GM23248 (cell line): ENCODE results near the gene ENOSF1. TPM values are rescaled to one million over a fixed set of nuclear protein-coding genes. Genes with fewer than 3 reads are reported as not detected.
"Not testable (repeated sequence)": the region's sequence is repeated elsewhere in the genome, so short reads cannot be mapped to it uniquely, and the experiment has no call there.

Source experiments
- DNase-seq: peaks from one replicate; pipeline ENCODE4 v3.0.0-alpha.2; 2015
- H2AFZ ChIP-seq: fragments of 200-600 bp; sonication (generic); 2 replicates; pipeline ENCODE4 v1.6.1; 2016; ENCODE audit warnings: antibody characterized with exemption
- H3F3A ChIP-seq: fragments of 200-600 bp; sonication (generic); 2 replicates; pipeline ENCODE4 v1.6.1; 2016; ENCODE audit warnings: mild to moderate bottlenecking, antibody characterized with exemption, mixed run types; ENCODE audit not compliant: insufficient read depth
- H3K27ac ChIP-seq: fragments of 200-600 bp; sonication (generic); 2 replicates; pipeline ENCODE4 v1.5.1; 2016; ENCODE audit warnings: mild to moderate bottlenecking
- H3K27me3 ChIP-seq: fragments of 200-600 bp; sonication (generic); replicated peaks from 2 replicates; pipeline ENCODE4 v1.6.1; 2016; ENCODE audit warnings: mild to moderate bottlenecking; ENCODE audit not compliant: insufficient read depth
- H3K36me3 ChIP-seq: fragments of 200-600 bp; sonication (generic); 2 replicates; pipeline ENCODE4 v1.6.1; 2016; ENCODE audit warnings: low read depth, mild to moderate bottlenecking
- H3K4me1 ChIP-seq: fragments of 200-600 bp; sonication (generic); 2 replicates; pipeline ENCODE4 v1.6.1; 2016; ENCODE audit warnings: mild to moderate bottlenecking; ENCODE audit not compliant: insufficient read depth
- H3K4me2 ChIP-seq: fragments of 200-600 bp; sonication (generic); one replicate; pipeline ENCODE4 v1.6.1; 2016; ENCODE audit warnings: mild to moderate bottlenecking; ENCODE audit not compliant: unreplicated experiment
- H3K4me3 ChIP-seq: fragments of 200-600 bp; sonication (generic); 2 replicates; pipeline ENCODE4 v1.5.1; 2016; ENCODE audit warnings: mild to moderate bottlenecking
- H3K79me2 ChIP-seq: fragments of 200-600 bp; sonication (generic); 2 replicates; pipeline ENCODE4 v1.6.1; 2016; ENCODE audit warnings: mild to moderate bottlenecking; ENCODE audit not compliant: insufficient read depth
- H3K9ac ChIP-seq: fragments of 200-600 bp; sonication (generic); 2 replicates; pipeline ENCODE4 v1.6.1; 2016; ENCODE audit warnings: mild to moderate bottlenecking
- H3K9me2 ChIP-seq: fragments of 200-600 bp; sonication (generic); 2 replicates; pipeline ENCODE4 v1.6.1; 2016; ENCODE audit warnings: mixed run types, mild to moderate bottlenecking, moderate library complexity; ENCODE audit not compliant: insufficient read depth
- H3K9me3 ChIP-seq: fragments of 200-600 bp; sonication (generic); one replicate; pipeline ENCODE4 v1.6.1; 2017; ENCODE audit warnings: low read depth
- H4K20me1 ChIP-seq: fragments of 200-600 bp; sonication (generic); 2 replicates; pipeline ENCODE4 v1.6.0; 2016; ENCODE audit not compliant: insufficient read depth
- EZH2 ChIP-seq: fragments of 200-600 bp; sonication (generic); IDR thresholded peaks from 2 replicates; pipeline ENCODE4 v1.6.1; 2018; ENCODE audit warnings: antibody characterized with exemption, mild to moderate bottlenecking; ENCODE audit not compliant: insufficient read depth, poor library complexity, severe bottlenecking
- EZH2phosphoT487 ChIP-seq: fragments of 200-600 bp; sonication (generic); IDR thresholded peaks from 2 replicates; pipeline ENCODE4 v1.6.1; 2018; ENCODE audit warnings: antibody characterized with exemption, moderate library complexity, mild to moderate bottlenecking, low read depth; ENCODE audit not compliant: insufficient read depth
- WGBS, 2 experiments: methylation state at CpG; one replicate each; pipeline ENCODE4 v1.1.6; 2015 to 2017; ENCODE audit warnings: low lambda C conversion rate in 2 of 2, low coverage in 1 of 2; ENCODE audit errors: missing lambda C conversion rate in 2 of 2; 5-methylcytosine and 5-hydroxymethylcytosine counted together
- in situ Hi-C: fragments of 300-500 bp; cut with MboI; formaldehyde crosslinking; loops from 2 replicates; pipeline ENCODE4 v1.15.0; 2020
- polyA plus RNA-seq: library from polyadenylated mRNA; unstranded; fragments of >200 nt; fragmentation: Nextera tagmentation; extraction: Ambion mirVana; gene quantifications from 2 replicates; pipeline ENCODE4 v1.2.1, GENCODE V29; 2016
- total RNA-seq: library from RNA; depleted of rRNA; stranded (reverse); fragments of >200 nt; shearing (Covaris generic); gene quantifications from 2 replicates; pipeline ENCODE4 v1.2.3, GENCODE V29; 2014; rRNA removed

Gene ENOSF1, protein sequence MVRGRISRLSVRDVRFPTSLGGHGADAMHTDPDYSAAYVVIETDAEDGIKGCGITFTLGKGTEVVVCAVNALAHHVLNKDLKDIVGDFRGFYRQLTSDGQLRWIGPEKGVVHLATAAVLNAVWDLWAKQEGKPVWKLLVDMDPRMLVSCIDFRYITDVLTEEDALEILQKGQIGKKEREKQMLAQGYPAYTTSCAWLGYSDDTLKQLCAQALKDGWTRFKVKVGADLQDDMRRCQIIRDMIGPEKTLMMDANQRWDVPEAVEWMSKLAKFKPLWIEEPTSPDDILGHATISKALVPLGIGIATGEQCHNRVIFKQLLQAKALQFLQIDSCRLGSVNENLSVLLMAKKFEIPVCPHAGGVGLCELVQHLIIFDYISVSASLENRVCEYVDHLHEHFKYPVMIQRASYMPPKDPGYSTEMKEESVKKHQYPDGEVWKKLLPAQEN
- total RNA-seq = 17.5 and 24.3 TPM in 2 replicates
- 18.0 and 20.0 TPM in 2 replicates for polyA plus RNA-seq

GRCh38 chr18:712401-713134, at the start of gene ENOSF1:
ENOSF1 (minus strand) TSS chr18:712630; CDS start chr18:712587, 43 bp downstream.
- peak; percentile 91 for DNase-seq
- WGBS, 2 experiments = 9 to 14% methylated on average over 60 to 80 of the region's 91 CpGs
- peak within 1 kb of the TSS; percentile 83 for H3K4me3 ChIP-seq
- H3K36me3 ChIP-seq = no peaks in the 10 kb centered on the region
- peak within 1 kb of the TSS; percentile 84 for H2AFZ ChIP-seq
- H3K27ac ChIP-seq = peak within 1 kb of the TSS; percentile 76
- TF ChIP-seq EZH2phosphoT487 (no peak), EZH2 (no peak)
- H3K4me1 ChIP-seq = peaks cover 20% of the 10 kb centered on the region
- peak within 1 kb of the TSS; percentile 97 for H3K4me2 ChIP-seq
- H4K20me1 ChIP-seq = no peaks in the 10 kb centered on the region
- no peaks in the 10 kb centered on the region for H3K27me3 ChIP-seq
- peaks cover 31% of the 10 kb centered on the region for H3F3A ChIP-seq
- in situ Hi-C loops = no loop called here
- peak within 1 kb of the TSS; percentile 95 for H3K9ac ChIP-seq
- H3K79me2 ChIP-seq = peaks cover 37% of the 10 kb centered on the region
- H3K9me2 ChIP-seq = no peaks in the 10 kb centered on the region
- H3K9me3 ChIP-seq = no peaks in the 10 kb centered on the region

DNA sequence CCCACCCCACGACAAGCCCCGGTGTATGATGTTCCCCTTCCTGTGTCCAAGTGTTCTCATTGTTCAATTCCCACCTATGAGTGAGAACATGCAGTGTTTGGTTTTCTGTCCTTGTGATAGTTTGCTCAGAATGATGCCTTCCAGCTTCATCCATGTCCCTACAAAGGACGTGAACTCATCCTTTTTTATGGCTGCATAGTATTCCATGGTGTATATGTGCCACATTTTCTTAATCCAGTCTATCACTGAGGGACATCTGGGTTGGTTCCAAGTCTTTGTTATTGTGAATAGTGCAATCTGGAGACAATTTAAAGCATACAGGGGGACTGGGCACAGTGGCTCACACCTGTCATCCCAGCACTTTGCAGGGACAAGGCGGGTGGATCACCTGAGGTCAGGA, 47.4 kb upstream of the ENOSF1 start:
- H3K9ac ChIP-seq, DNase-seq, H3K4me2 ChIP-seq, H3K27me3 ChIP-seq, H3K9me3 ChIP-seq, H3K27ac ChIP-seq, H2AFZ ChIP-seq, H3K4me3 ChIP-seq, H4K20me1 ChIP-seq, H3K9me2 ChIP-seq, H3F3A ChIP-seq, H3K4me1 ChIP-seq, in situ Hi-C loops: not testable (repeated sequence)
- Histone ChIP-seq H3K36me3 (peaks cover 13% of the 10 kb centered on the region; the same call in 1 of the 2 replicates), H3K79me2 (peaks cover 74% of the 10 kb centered on the region)
- 96 to 98% methylated on average over 4 of the region's 4 CpGs for WGBS, 2 experiments

DNA sequence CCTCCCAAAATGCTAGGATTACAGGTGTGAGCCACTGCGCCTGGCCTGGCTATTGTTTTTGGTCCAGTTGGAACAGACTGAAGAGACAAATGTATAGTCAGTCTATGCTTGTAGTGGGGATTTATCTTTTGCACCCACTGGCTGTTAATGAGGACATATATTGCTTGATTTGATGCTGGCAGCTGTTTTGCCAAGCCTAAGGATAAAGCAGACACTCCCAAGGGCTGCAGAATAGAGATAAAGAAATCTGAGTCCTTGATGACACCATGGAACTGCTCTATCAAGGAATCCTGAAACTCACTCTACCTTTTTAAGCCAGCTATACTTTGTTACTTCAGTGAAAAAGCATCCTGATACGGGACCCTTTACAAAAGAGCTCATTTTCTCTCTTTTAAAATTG, 43.1 kb upstream of the ENOSF1 start:
- TF ChIP-seq EZH2phosphoT487 (no peak), EZH2 (no peak)
- Histone ChIP-seq H3K4me1 (no peaks in the 10 kb centered on the region), H4K20me1 (0 out of 2 replicates have a peak, but pooled peaks cover 4% of the 10 kb centered on the region), H3K79me2 (peaks cover 36% of the 10 kb centered on the region), H3K9ac (no peak overlapping the region), H3K36me3 (peaks cover 16% of the 10 kb centered on the region), H3K27me3 (no peaks in the 10 kb centered on the region), H2AFZ (no peak overlapping the region), H3K9me2 (no peaks in the 10 kb centered on the region), H3K4me3 (no peak overlapping the region), H3K4me2 (no peak overlapping the region), H3F3A (no peaks in the 10 kb centered on the region), H3K9me3 (no peaks in the 10 kb centered on the region), H3K27ac (no peak overlapping the region)
- no peak for DNase-seq
- 68 to 71% methylated on average over 2 of the region's 2 CpGs for WGBS, 2 experiments
- in situ Hi-C loops = no loop called here

- TF ChIP-seq EZH2phosphoT487 = no peak
- no peak for TF ChIP-seq EZH2
- Histone ChIP-seq H3K4me1 (no peaks in the 10 kb centered on the region), H3K9me3 (no peaks in the 10 kb centered on the region), H3K9me2 (no peaks in the 10 kb centered on the region), H2AFZ (no peak overlapping the region), H3K4me3 (no peak overlapping the region), H4K20me1 (0 out of 2 replicates have a peak, but pooled peaks cover 4% of the 10 kb centered on the region), H3K4me2 (no peak overlapping the region), H3K79me2 (peaks cover 28% of the 10 kb centered on the region), H3K27ac (no peak overlapping the region), H3K36me3 (peaks cover 20% of the 10 kb centered on the region), H3F3A (no peaks in the 10 kb centered on the region), H3K9ac (no peak overlapping the region), H3K27me3 (no peaks in the 10 kb centered on the region)
- DNase-seq = no peak
- 100% methylated on average over 1 of the region's 1 CpG for WGBS, 2 experiments
- in situ Hi-C loops = no loop called here
Measured at GRCh38 chr18:754656-755055, 42.2 kb upstream of the ENOSF1 start.
